Smooth muscle cell (in vitro differentiated cells): Measurements from ENCODE around the gene RABGAP1L. TPM values are rescaled to one million over a fixed set of nuclear protein-coding genes. Genes with fewer than 3 reads are reported as not detected.
"Not testable (repeated sequence)": the region's sequence is repeated elsewhere in the genome, so short reads cannot be mapped to it uniquely, and the experiment has no call there.

ENCODE experiments used
- DNase-seq: peaks from one replicate; lab custom pipeline; 2025; ENCODE audit not compliant: unreplicated experiment; lab: John Stamatoyannopoulos, UW
- H2AFZ ChIP-seq: fragments of 200-600 bp; sonication (generic); 2 replicates; pipeline ENCODE4 v1.6.0; 2016; ENCODE audit warnings: antibody characterized with exemption, low read depth, mild to moderate bottlenecking
- H3F3A ChIP-seq: fragments of 200-600 bp; sonication (generic); 2 replicates; pipeline ENCODE4 v1.6.0; 2017; ENCODE audit warnings: antibody characterized with exemption, low read depth
- H3K27ac ChIP-seq: fragments of 200-600 bp; sonication (generic); 2 replicates; pipeline ENCODE4 v1.5.1; 2016; ENCODE audit warnings: low read depth, mild to moderate bottlenecking
- H3K27me3 ChIP-seq: fragments of 200-600 bp; sonication (generic); 2 replicates; pipeline ENCODE4 v1.6.1; 2016; ENCODE audit warnings: low read depth, mild to moderate bottlenecking
- H3K36me3 ChIP-seq: fragments of 200-600 bp; sonication (generic); 2 replicates; pipeline ENCODE4 v1.5.1; 2016; ENCODE audit warnings: low read depth
- H3K4me1 ChIP-seq: fragments of 200-600 bp; sonication (generic); 2 replicates; pipeline ENCODE4 v1.5.1; 2016; ENCODE audit warnings: low read depth
- H3K4me2 ChIP-seq: fragments of 200-600 bp; sonication (generic); 2 replicates; pipeline ENCODE4 v1.6.0; 2016; ENCODE audit warnings: mild to moderate bottlenecking
- H3K4me3 ChIP-seq: fragments of 200-600 bp; sonication (generic); 2 replicates; pipeline ENCODE4 v1.5.1; 2016; ENCODE audit warnings: mild to moderate bottlenecking
- H3K79me2 ChIP-seq: fragments of 200-600 bp; sonication (generic); 2 replicates; pipeline ENCODE4 v1.6.0; 2016; ENCODE audit warnings: low read depth, mild to moderate bottlenecking
- H3K9ac ChIP-seq: fragments of 200-600 bp; sonication (generic); 2 replicates; pipeline ENCODE4 v1.6.0; 2016; ENCODE audit warnings: low read depth
- H3K9me3 ChIP-seq: fragments of 200-600 bp; sonication (generic); replicated peaks from 2 replicates; pipeline ENCODE4 v1.5.1; 2016; ENCODE audit warnings: low read depth
- H4K20me1 ChIP-seq: fragments of 200-600 bp; sonication (generic); 2 replicates; pipeline ENCODE4 v1.6.0; 2016; ENCODE audit warnings: low read depth
- WGBS: methylation state at CpG from one replicate; pipeline ENCODE4 v1.1.7; 2016; ENCODE audit warnings: low lambda C conversion rate; 5-methylcytosine and 5-hydroxymethylcytosine counted together
- polyA plus RNA-seq: library from polyadenylated mRNA; unstranded; fragments of >200 nt; fragmentation: Nextera tagmentation; extraction: Ambion mirVana; gene quantifications from 2 replicates; pipeline ENCODE4 v1.2.1, GENCODE V29; 2016
- total RNA-seq: library from RNA; depleted of rRNA; stranded (reverse); fragments of >200 nt; gene quantifications from 2 replicates; pipeline ENCODE4 v1.2.3, GENCODE V29; 2014
- TF ChIP-seq, protein P1 (sequence below): fragments of 200-600 bp; sonication (generic); IDR thresholded peaks from 2 replicates; pipeline ENCODE4 v1.5.1; 2017; ENCODE audit warnings: borderline replicate concordance, mild to moderate bottlenecking, antibody characterized with exemption; ENCODE audit not compliant: insufficient read depth, poor library complexity, severe bottlenecking

Gene RABGAP1L
- total and polyA plus RNA-seq, 2 experiments from 2014 or later, result 4.8 to 24.7 TPM

- no peaks in the 10 kb centered on the region for H4K20me1 ChIP-seq
- H3K27me3 ChIP-seq, result no peaks in the 10 kb centered on the region
- H3K4me3 ChIP-seq, result no peak overlapping the region
- H3K36me3 ChIP-seq, result no peaks in the 10 kb centered on the region
- H3K27ac ChIP-seq, result no peak overlapping the region
- H3K4me2 ChIP-seq, result no peak overlapping the region
- H3K79me2 ChIP-seq, result no peaks in the 10 kb centered on the region
- no peak overlapping the region for H3K9ac ChIP-seq
- no peak for DNase-seq
- no peaks in the 10 kb centered on the region for H3F3A ChIP-seq
- H2AFZ ChIP-seq, result no peak overlapping the region
- no peaks in the 10 kb centered on the region for H3K9me3 ChIP-seq
- H3K4me1 ChIP-seq, result no peaks in the 10 kb centered on the region
- TF ChIP-seq, protein P1, sequence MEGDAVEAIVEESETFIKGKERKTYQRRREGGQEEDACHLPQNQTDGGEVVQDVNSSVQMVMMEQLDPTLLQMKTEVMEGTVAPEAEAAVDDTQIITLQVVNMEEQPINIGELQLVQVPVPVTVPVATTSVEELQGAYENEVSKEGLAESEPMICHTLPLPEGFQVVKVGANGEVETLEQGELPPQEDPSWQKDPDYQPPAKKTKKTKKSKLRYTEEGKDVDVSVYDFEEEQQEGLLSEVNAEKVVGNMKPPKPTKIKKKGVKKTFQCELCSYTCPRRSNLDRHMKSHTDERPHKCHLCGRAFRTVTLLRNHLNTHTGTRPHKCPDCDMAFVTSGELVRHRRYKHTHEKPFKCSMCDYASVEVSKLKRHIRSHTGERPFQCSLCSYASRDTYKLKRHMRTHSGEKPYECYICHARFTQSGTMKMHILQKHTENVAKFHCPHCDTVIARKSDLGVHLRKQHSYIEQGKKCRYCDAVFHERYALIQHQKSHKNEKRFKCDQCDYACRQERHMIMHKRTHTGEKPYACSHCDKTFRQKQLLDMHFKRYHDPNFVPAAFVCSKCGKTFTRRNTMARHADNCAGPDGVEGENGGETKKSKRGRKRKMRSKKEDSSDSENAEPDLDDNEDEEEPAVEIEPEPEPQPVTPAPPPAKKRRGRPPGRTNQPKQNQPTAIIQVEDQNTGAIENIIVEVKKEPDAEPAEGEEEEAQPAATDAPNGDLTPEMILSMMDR, result no peak
These were observed 652.7 kb downstream of the RABGAP1L start for GRCh38 chr1:174812016-174812415.

DNA sequence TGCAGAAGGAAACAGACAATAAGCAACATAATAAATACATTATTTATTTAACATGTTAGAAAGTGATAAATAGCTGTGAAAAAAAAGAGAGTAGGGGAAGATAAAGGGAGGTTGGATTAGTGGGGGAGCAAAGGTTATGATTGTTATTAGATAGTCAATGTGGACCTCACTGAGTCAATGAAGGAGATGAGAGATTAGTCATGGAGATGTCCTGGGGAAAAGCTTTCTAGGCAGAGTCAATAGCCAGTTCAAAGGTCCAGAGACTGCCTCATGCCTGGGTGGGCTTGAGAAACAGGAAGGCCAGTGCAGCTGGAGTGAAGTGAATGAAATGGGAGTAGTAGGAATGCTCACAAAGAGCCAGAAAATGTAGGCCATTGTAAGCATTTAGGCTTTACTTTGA lies 653.3 kb downstream of the RABGAP1L start:
- H2AFZ ChIP-seq, result no peak overlapping the region
- H3K27me3 ChIP-seq, result no peaks in the 10 kb centered on the region
- H3K4me3 ChIP-seq, result no peak overlapping the region
- TF ChIP-seq, protein P1, result no peak
- DNase-seq, result no peak
- H4K20me1 ChIP-seq, result no peaks in the 10 kb centered on the region
- H3K79me2 ChIP-seq, result no peaks in the 10 kb centered on the region
- no peaks in the 10 kb centered on the region for H3K4me1 ChIP-seq
- H3K9ac ChIP-seq, result no peak overlapping the region
- no peaks in the 10 kb centered on the region for H3K36me3 ChIP-seq
- H3K27ac ChIP-seq, result no peak overlapping the region
- no peaks in the 10 kb centered on the region for H3K9me3 ChIP-seq
- H3F3A ChIP-seq, result no peaks in the 10 kb centered on the region
- no peak overlapping the region for H3K4me2 ChIP-seq

DNA sequence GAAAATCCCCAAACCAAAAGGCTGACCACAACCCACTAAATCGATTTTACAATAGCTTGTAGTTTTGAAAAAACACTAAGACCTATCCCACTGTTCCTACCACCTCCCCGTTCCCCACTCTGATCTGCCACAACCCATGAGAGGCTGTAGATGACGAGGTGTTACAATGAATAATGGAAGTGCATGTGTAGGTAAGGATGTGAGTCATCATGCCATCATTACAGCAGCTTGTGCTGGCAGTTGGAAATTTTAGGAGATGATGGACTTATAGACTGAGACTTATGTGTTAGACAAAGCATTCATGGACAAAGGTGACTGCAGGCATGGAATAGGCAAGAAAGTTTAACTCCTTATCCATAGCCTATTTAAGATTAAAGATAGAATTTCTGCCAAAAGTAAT lies 655.7 kb downstream of the RABGAP1L start:
- H3K36me3 ChIP-seq, result no peaks in the 10 kb centered on the region
- H3K4me2 ChIP-seq, result no peak overlapping the region
- DNase-seq, result no peak
- no peak overlapping the region for H2AFZ ChIP-seq
- no peak overlapping the region for H3K9ac ChIP-seq
- H3K9me3 ChIP-seq, result no peaks in the 10 kb centered on the region
- 74% methylated on average over 3 of the region's 3 CpGs for WGBS
- H3K4me3 ChIP-seq, result no peak overlapping the region
- H3F3A ChIP-seq, result no peaks in the 10 kb centered on the region
- TF ChIP-seq, protein P1, result no peak
- H3K79me2 ChIP-seq, result no peaks in the 10 kb centered on the region
- no peaks in the 10 kb centered on the region for H3K27me3 ChIP-seq
- no peaks in the 10 kb centered on the region for H4K20me1 ChIP-seq
- H3K27ac ChIP-seq, result no peak overlapping the region
- H3K4me1 ChIP-seq, result no peaks in the 10 kb centered on the region

DNA sequence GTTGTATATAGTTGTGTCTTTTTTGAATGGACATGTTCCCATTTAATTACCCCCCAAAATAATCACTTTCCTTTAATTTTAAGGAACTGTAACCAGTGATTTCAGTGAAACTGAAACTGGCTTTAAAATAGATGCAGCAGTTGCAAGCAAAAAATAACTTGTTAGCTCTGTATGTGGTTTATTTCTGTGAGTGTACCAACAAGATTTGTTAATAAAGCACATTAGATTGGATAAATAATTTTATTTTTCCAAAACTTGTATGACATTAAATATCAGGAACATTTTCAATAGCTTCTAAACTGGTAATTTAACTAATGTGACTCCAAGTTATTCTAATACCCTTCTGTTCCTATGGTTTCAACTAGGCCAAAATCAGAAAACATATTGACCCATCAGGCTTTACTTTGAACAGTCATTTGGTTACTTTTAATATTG lies 656.2 kb downstream of the RABGAP1L start:
- no peaks in the 10 kb centered on the region for H3K79me2 ChIP-seq
- H4K20me1 ChIP-seq, result no peaks in the 10 kb centered on the region
- no peaks in the 10 kb centered on the region for H3K4me1 ChIP-seq
- H3K27me3 ChIP-seq, result no peaks in the 10 kb centered on the region
- H3K4me3 ChIP-seq, result no peak overlapping the region
- TF ChIP-seq, protein P1, result no peak
- H3F3A ChIP-seq, result no peaks in the 10 kb centered on the region
- no peak overlapping the region for H3K9ac ChIP-seq
- no peak overlapping the region for H2AFZ ChIP-seq
- no peaks in the 10 kb centered on the region for H3K36me3 ChIP-seq
- H3K9me3 ChIP-seq, result no peaks in the 10 kb centered on the region
- DNase-seq, result no peak
- no peak overlapping the region for H3K4me2 ChIP-seq
- no peak overlapping the region for H3K27ac ChIP-seq

- H3K9ac ChIP-seq, H3K27ac ChIP-seq: not testable (repeated sequence)
These were observed 657.3 kb downstream of the RABGAP1L start for GRCh38 chr1:174816621-174817020.

More at GRCh38 chr1:174816621-174817020, 657.3 kb downstream of the RABGAP1L start:
- not testable (repeated sequence) for H4K20me1 ChIP-seq, H3K27me3 ChIP-seq, H3K9me3 ChIP-seq, DNase-seq, H3K4me3 ChIP-seq, H3K36me3 ChIP-seq, H3K4me1 ChIP-seq, H3F3A ChIP-seq, H2AFZ ChIP-seq, H3K4me2 ChIP-seq, H3K79me2 ChIP-seq
- WGBS, result 95% methylated on average over 8 of the region's 8 CpGs
